22Rv1 (cell line): Measurements from ENCODE around the gene TRIP10.

Experiments
- CTCF ChIP-seq: fragments of 450-650 bp; IDR thresholded peaks from 2 replicates; pipeline ENCODE4 v1.5.1; 2017; ENCODE audit warnings: mild to moderate bottlenecking
- ZFX ChIP-seq: fragments of 450-650 bp; IDR thresholded peaks from 2 replicates; pipeline ENCODE4 v1.6.1; 2017; ENCODE audit warnings: antibody characterized with exemption, borderline replicate concordance

GRCh38 chr19:6718741-6719539 lies 20.5 kb upstream of the TRIP10 start:
- TF ChIP-seq CTCF (no peak), ZFX (no peak)
